BLaER1 treated with 17β-estradiol and CSF1 and Interleukin-3, amounts not matched to agents 10 nM and 100 nM (cell line): ENCODE measurements around the gene TLR3.

Experiments
- H3K27ac ChIP-seq, 11 experiments: shearing (Covaris generic); formaldehyde crosslinking; 2 replicates each; pipeline ENCODE4 v1.8.1; 2022
- H3K27me3 ChIP-seq, 11 experiments: shearing (Covaris generic); formaldehyde crosslinking; 2 replicates each; pipeline ENCODE4 v1.8.1; 2022
- H3K36me3 ChIP-seq, 11 experiments: shearing (Covaris generic); formaldehyde crosslinking; 2 replicates each; pipeline ENCODE4 v1.8.1; 2022
- H3K4me1 ChIP-seq, 10 experiments: shearing (Covaris generic); formaldehyde crosslinking; 2 replicates each; pipeline ENCODE4 v1.8.1; 2022
- H3K4me2 ChIP-seq, 11 experiments: shearing (Covaris generic); formaldehyde crosslinking; 2 replicates each; pipeline ENCODE4 v1.8.1; 2022
- H3K4me3 ChIP-seq, 10 experiments: shearing (Covaris generic); formaldehyde crosslinking; 2 replicates each; pipeline ENCODE4 v1.8.1; 2022
- H3K9ac ChIP-seq, 11 experiments: shearing (Covaris generic); formaldehyde crosslinking; 2 replicates each; pipeline ENCODE4 v1.8.1; 2022
- H3K9me3 ChIP-seq, 11 experiments: shearing (Covaris generic); formaldehyde crosslinking; replicated peaks in 1 of 11; 2 replicates each; pipeline ENCODE4 v1.8.1; 2022
- H4K20me1 ChIP-seq, 11 experiments: shearing (Covaris generic); formaldehyde crosslinking; 2 replicates each; pipeline ENCODE4 v1.8.1; 2022
- Cebpa-rat ChIP-seq, 11 experiments: shearing (Covaris generic); IDR thresholded peaks; 2 replicates each; pipeline ENCODE4 v1.8.1; 2022

Gene TLR3

GRCh38 chr4:186092296-186092695 is 23.3 kb downstream of the TLR3 start:
- Histone ChIP-seq H4K20me1 (no peaks in the 10 kb centered on the region), H3K9me3 (peaks cover 0 to 10% (median 3%) of the 10 kb centered on the region in 11 experiments; a peak in 5 of 22 replicates), H3K4me2 (no peak overlapping the region), H3K4me1 (no peaks in the 10 kb centered on the region), H3K36me3 (no peaks in the 10 kb centered on the region), H3K9ac (no peak overlapping the region), H3K4me3 (no peak overlapping the region), H3K27ac (no peak overlapping the region), H3K27me3 (no peaks in the 10 kb centered on the region)
- TF ChIP-seq Cebpa-rat (IDR thresholded peaks at IDR 0.05), result no peak

- Histone ChIP-seq H3K9me3 (peaks cover 0 to 9% (median 3%) of the 10 kb centered on the region in 11 experiments; a peak in 5 of 22 replicates), H3K36me3 (no peaks in the 10 kb centered on the region), H3K4me1 (no peaks in the 10 kb centered on the region), H3K27me3 (no peaks in the 10 kb centered on the region), H3K4me2 (no peak overlapping the region), H3K27ac (no peak overlapping the region), H3K4me3 (no peak overlapping the region), H3K9ac (no peak overlapping the region), H4K20me1 (no peaks in the 10 kb centered on the region)
- TF ChIP-seq Cebpa-rat (IDR thresholded peaks at IDR 0.05), result no peak
Observed at GRCh38 chr4:186095406-186095805, 26.4 kb downstream of the TLR3 start.

GRCh38 chr4:186096681-186097165 is 27.8 kb downstream of the TLR3 start:
- Histone ChIP-seq H3K4me2 (no peak overlapping the region), H3K9me3 (no peaks in the 10 kb centered on the region; a peak in 1 of 22 replicates), H3K36me3 (no peaks in the 10 kb centered on the region), H3K27ac (no peak overlapping the region), H3K27me3 (no peaks in the 10 kb centered on the region), H4K20me1 (no peaks in the 10 kb centered on the region), H3K4me3 (no peak overlapping the region), H3K4me1 (no peaks in the 10 kb centered on the region), H3K9ac (no peak overlapping the region)
- no peak for TF ChIP-seq Cebpa-rat (IDR thresholded peaks at IDR 0.05)

GRCh38 chr4:186097386-186097785 is 28.4 kb downstream of the TLR3 start:
- Histone ChIP-seq H3K27ac (no peak overlapping the region), H3K36me3 (no peaks in the 10 kb centered on the region), H3K9ac (no peak overlapping the region), H3K9me3 (no peaks in the 10 kb centered on the region; a peak in 1 of 22 replicates), H3K27me3 (peaks cover 0 to 2% (median under 1%) of the 10 kb centered on the region in 11 experiments; a peak in 6 of 22 replicates), H3K4me3 (no peak overlapping the region), H3K4me1 (no peaks in the 10 kb centered on the region), H3K4me2 (no peak overlapping the region), H4K20me1 (no peaks in the 10 kb centered on the region)
- TF ChIP-seq Cebpa-rat (IDR thresholded peaks at IDR 0.05), result no peak

- H3K4me1 ChIP-seq, result peaks cover 8 to 15% (median 10%) of the 10 kb centered on the region in 10 experiments; a peak in 19 of 20 replicates
- no peak overlapping the region for H3K27ac ChIP-seq
- no peak overlapping the region for H3K4me3 ChIP-seq
- H3K4me2 ChIP-seq, result no peak overlapping the region
- peaks cover 0 to 13% (median 7%) of the 10 kb centered on the region in 11 experiments; a peak in 6 of 22 replicates for H4K20me1 ChIP-seq
- no peak overlapping the region for H3K9ac ChIP-seq
- no peak for TF ChIP-seq Cebpa-rat (IDR thresholded peaks at IDR 0.05)
- H3K36me3 ChIP-seq, result no peaks in the 10 kb centered on the region
- no peaks in the 10 kb centered on the region for H3K9me3 ChIP-seq
- peaks cover 52 to 58% (median 56%) of the 10 kb centered on the region in 11 experiments for H3K27me3 ChIP-seq
Observed at GRCh38 chr4:186102931-186103330, 34.0 kb downstream of the TLR3 start.

GRCh38 chr4:186104114-186104889 is 35.3 kb downstream of the TLR3 start, which contains the start of gene FAM149A:
TSS of gene FAM149A (plus strand) at chr4:186104704.
- no peaks in the 10 kb centered on the region for H3K36me3 ChIP-seq
- H3K9ac ChIP-seq, result peak within 1 kb of the TSS in 10 of 11 experiments; percentile 43 to 75 (median 60); a peak in 18 of 22 replicates
- peak within 1 kb of the TSS; percentile 94 to 99 (median 96) for H3K4me2 ChIP-seq
- peaks cover 52 to 64% (median 62%) of the 10 kb centered on the region in 11 experiments for H3K27me3 ChIP-seq
- peaks cover 0 to 13% (median 7%) of the 10 kb centered on the region in 11 experiments; a peak in 6 of 22 replicates for H4K20me1 ChIP-seq
- peaks cover 8 to 15% (median 10%) of the 10 kb centered on the region in 10 experiments; a peak in 19 of 20 replicates for H3K4me1 ChIP-seq
- no peak for TF ChIP-seq Cebpa-rat (IDR thresholded peaks at IDR 0.05)
- H3K9me3 ChIP-seq, result no peaks in the 10 kb centered on the region
- peak within 1 kb of the TSS; percentile 54 to 72 (median 62) for H3K4me3 ChIP-seq
- H3K27ac ChIP-seq, result no peak within 1 kb of the TSS

- peaks cover 52 to 64% (median 62%) of the 10 kb centered on the region in 11 experiments for H3K27me3 ChIP-seq
- H3K4me3 ChIP-seq, result peak overlapping the region; percentile 54 to 72 (median 62)
- peak overlapping the region in 10 of 11 experiments; percentile 43 to 75 (median 60); a peak in 18 of 22 replicates for H3K9ac ChIP-seq
- H4K20me1 ChIP-seq, result peaks cover 0 to 13% (median 7%) of the 10 kb centered on the region in 11 experiments; a peak in 6 of 22 replicates
- no peaks in the 10 kb centered on the region for H3K9me3 ChIP-seq
- no peak for TF ChIP-seq Cebpa-rat (IDR thresholded peaks at IDR 0.05)
- no peak overlapping the region for H3K27ac ChIP-seq
- H3K36me3 ChIP-seq, result no peaks in the 10 kb centered on the region
- H3K4me2 ChIP-seq, result peak overlapping the region; percentile 94 to 99 (median 96)
- peaks cover 8 to 15% (median 10%) of the 10 kb centered on the region in 10 experiments; a peak in 19 of 20 replicates for H3K4me1 ChIP-seq
Observed at GRCh38 chr4:186104890-186105646, 36.1 kb downstream of the TLR3 start.

- H3K27me3 ChIP-seq, result peaks cover 52 to 64% (median 62%) of the 10 kb centered on the region in 11 experiments
- H3K4me3 ChIP-seq, result peak overlapping the region; percentile 54 to 72 (median 62); a peak in 19 of 20 replicates
- H3K9me3 ChIP-seq, result no peaks in the 10 kb centered on the region
- peaks cover 0 to 13% (median 7%) of the 10 kb centered on the region in 11 experiments; a peak in 6 of 22 replicates for H4K20me1 ChIP-seq
- H3K9ac ChIP-seq, result peak overlapping the region in 6 of 11 experiments; percentile 57 to 75 (median 61); a peak in 6 of 22 replicates
- H3K4me2 ChIP-seq, result peak overlapping the region; percentile 94 to 99 (median 96)
- no peak for TF ChIP-seq Cebpa-rat (IDR thresholded peaks at IDR 0.05)
- peaks cover 8 to 15% (median 10%) of the 10 kb centered on the region in 10 experiments; a peak in 19 of 20 replicates for H3K4me1 ChIP-seq
- H3K36me3 ChIP-seq, result no peaks in the 10 kb centered on the region
- H3K27ac ChIP-seq, result no peak overlapping the region
Observed at GRCh38 chr4:186105647-186106321, 36.8 kb downstream of the TLR3 start.
